HG03432 (cell line): Measurements from ENCODE around the gene GRID2.

Source experiments
- ATAC-seq: cut with Tn5 transposase; IDR thresholded peaks from one replicate; pipeline ENCODE4 v1.9.1; 2021; ENCODE audit warnings: mild to moderate bottlenecking, moderate library complexity; ENCODE audit not compliant: unreplicated experiment

Gene GRID2

GRCh38 chr4:93775551-93775950 lies 1471.8 kb downstream of the GRID2 start:
- ATAC-seq = no peak

- ATAC-seq = no peak
These were observed 1472.8 kb downstream of the GRID2 start for GRCh38 chr4:93776386-93777080.

GRCh38 chr4:93777081-93777460 lies 1473.3 kb downstream of the GRID2 start:
- no peak for ATAC-seq

GRCh38 chr4:93779228-93779627 lies 1475.5 kb downstream of the GRID2 start:
- no peak for ATAC-seq

- ATAC-seq = no peak
These were observed 1476.3 kb downstream of the GRID2 start for GRCh38 chr4:93780080-93780479.

- no peak for ATAC-seq
These were observed 1477.4 kb downstream of the GRID2 start for GRCh38 chr4:93781198-93781597.

- ATAC-seq = no peak
These were observed 1482.4 kb downstream of the GRID2 start for GRCh38 chr4:93786149-93786548.

- ATAC-seq = peak; percentile 62
These were observed 1484.9 kb downstream of the GRID2 start for GRCh38 chr4:93788712-93789111.

GRCh38 chr4:93791570-93792195 lies 1487.9 kb downstream of the GRID2 start:
- peak; percentile 84 for ATAC-seq

GRCh38 chr4:93802045-93802444 lies 1498.3 kb downstream of the GRID2 start:
- ATAC-seq = no peak

- ATAC-seq = no peak
These were observed 1506.0 kb downstream of the GRID2 start for GRCh38 chr4:93809773-93810172.

- no peak for ATAC-seq
These were observed 1506.7 kb downstream of the GRID2 start for GRCh38 chr4:93810340-93810992.

- no peak for ATAC-seq
These were observed 1509.3 kb downstream of the GRID2 start for GRCh38 chr4:93813092-93813491.

GRCh38 chr4:93814141-93814540 lies 1510.4 kb downstream of the GRID2 start:
- no peak for ATAC-seq

- no peak for ATAC-seq
These were observed 1511.0 kb downstream of the GRID2 start for GRCh38 chr4:93814722-93815121.
